ENCODE measurements around the gene ATXN7L1.
"Not testable (repeated sequence)": the region's sequence is repeated elsewhere in the genome, so short reads cannot be mapped to it uniquely, and the experiment has no call there.

The ATXN7L1 gene

GRCh38 chr7:105803429-105803736, 73.0 kb downstream of the ATXN7L1 start:
- DNase-seq (ENCODE audit: low read depth in 2 of 2, low spot score in 1 of 2) = no peak

- DNase-seq (ENCODE audit: low read depth in 2 of 2, low spot score in 1 of 2) = no peak
Observed at GRCh38 chr7:105802604-105803428, 73.6 kb downstream of the ATXN7L1 start.

GRCh38 chr7:105800849-105801534, 75.4 kb downstream of the ATXN7L1 start:
- DNase-seq (ENCODE audit: low read depth in 2 of 2, low spot score in 1 of 2) = no peak

GRCh38 chr7:105800442-105800841, 76.0 kb downstream of the ATXN7L1 start:
- DNase-seq (ENCODE audit: low read depth in 2 of 2, low spot score in 1 of 2) = no peak

- no peak for DNase-seq (ENCODE audit: low read depth in 2 of 2, low spot score in 1 of 2)
Observed at GRCh38 chr7:105799677-105800076, 76.7 kb downstream of the ATXN7L1 start.

GRCh38 chr7:105799006-105799405, 77.4 kb downstream of the ATXN7L1 start:
- DNase-seq (ENCODE audit: low read depth in 2 of 2, low spot score in 1 of 2) = no peak

GRCh38 chr7:105797652-105798051, 78.7 kb downstream of the ATXN7L1 start:
- DNase-seq (ENCODE audit: low read depth in 2 of 2, low spot score in 1 of 2) = no peak

GRCh38 chr7:105796365-105796764, 80.0 kb downstream of the ATXN7L1 start:
- DNase-seq (ENCODE audit: low read depth in 2 of 2, low spot score in 1 of 2) = no peak

- DNase-seq (ENCODE audit: low read depth in 2 of 2, low spot score in 1 of 2) = no peak
Observed at GRCh38 chr7:105794741-105795729, 81.4 kb downstream of the ATXN7L1 start.

- DNase-seq (ENCODE audit: low read depth in 2 of 2, low spot score in 1 of 2) = no peak
Observed at GRCh38 chr7:105792488-105793370, 83.7 kb downstream of the ATXN7L1 start.

- no peak for DNase-seq (ENCODE audit: low read depth in 2 of 2, low spot score in 1 of 2)
Observed at GRCh38 chr7:105791926-105792325, 84.5 kb downstream of the ATXN7L1 start.

- no peak for DNase-seq (ENCODE audit: low read depth in 2 of 2, low spot score in 1 of 2)
Observed at GRCh38 chr7:105790996-105791395, 85.4 kb downstream of the ATXN7L1 start.

- DNase-seq (ENCODE audit: low read depth in 2 of 2, low spot score in 1 of 2) = not testable (repeated sequence)
Observed at GRCh38 chr7:105790452-105790851, 85.9 kb downstream of the ATXN7L1 start.

GRCh38 chr7:105788816-105789349, 87.5 kb downstream of the ATXN7L1 start:
- no peak for DNase-seq (ENCODE audit: low read depth in 2 of 2, low spot score in 1 of 2)

- no peak for DNase-seq (ENCODE audit: low read depth in 2 of 2, low spot score in 1 of 2)
Observed at GRCh38 chr7:105788356-105788755, 88.0 kb downstream of the ATXN7L1 start.

GRCh38 chr7:105787793-105788192, 88.6 kb downstream of the ATXN7L1 start:
- DNase-seq (ENCODE audit: low read depth in 2 of 2, low spot score in 1 of 2) = no peak

GRCh38 chr7:105786520-105787470, 89.6 kb downstream of the ATXN7L1 start:
- no peak for DNase-seq (ENCODE audit: low read depth in 2 of 2, low spot score in 1 of 2)

- DNase-seq (ENCODE audit: low read depth in 2 of 2, low spot score in 1 of 2) = no peak
Observed at GRCh38 chr7:105782391-105783042, 93.9 kb downstream of the ATXN7L1 start.
